Endothelial cell (in vitro differentiated cells): ENCODE results near the gene RNH1. TPM values are rescaled to one million over a fixed set of nuclear protein-coding genes. Genes with fewer than 3 reads are reported as not detected.

Experiments used
- DNase-seq: peaks from one replicate; pipeline ENCODE4 v3.0.0; 2021; ENCODE audit warnings: low spot score
- H3K27ac Mint-ChIP-seq: one replicate; pipeline ENCODE4 v1.8.0; 2021; ENCODE audit warnings: mixed read lengths, inconsistent platforms; ENCODE audit not compliant: unreplicated experiment
- H3K27me3 Mint-ChIP-seq: one replicate; pipeline ENCODE4 v1.8.0; 2021; ENCODE audit warnings: mild to moderate bottlenecking, moderate library complexity, mixed read lengths, inconsistent platforms; ENCODE audit not compliant: unreplicated experiment
- H3K36me3 Mint-ChIP-seq: one replicate; pipeline ENCODE4 v1.8.0; 2021; ENCODE audit warnings: mild to moderate bottlenecking, low read depth, mixed read lengths, inconsistent platforms; ENCODE audit not compliant: unreplicated experiment
- H3K4me1 Mint-ChIP-seq: one replicate; pipeline ENCODE4 v1.8.0; 2021; ENCODE audit warnings: mild to moderate bottlenecking, mixed read lengths, inconsistent platforms; ENCODE audit not compliant: unreplicated experiment
- H3K4me3 Mint-ChIP-seq: one replicate; pipeline ENCODE4 v1.8.0; 2021; ENCODE audit warnings: mild to moderate bottlenecking, mixed read lengths, inconsistent platforms; ENCODE audit not compliant: unreplicated experiment
- H3K9me3 Mint-ChIP-seq: one replicate; pipeline ENCODE4 v1.8.0; 2021; ENCODE audit warnings: mixed read lengths, inconsistent platforms; ENCODE audit not compliant: unreplicated experiment
- total RNA-seq: library from RNA; stranded (reverse); fragmentation: NEBNext Ultra II Directional; extraction: Animal tissue kit (Norgen Biotek cat#: 25700); gene quantifications from one replicate; pipeline ENCODE4 v1.2.1, GENCODE V29; 2021; ENCODE audit not compliant: unreplicated experiment
- TF ChIP-seq, protein P1 (sequence below): fragments of 200-600 bp; sonication (generic); IDR thresholded peaks from one replicate; pipeline ENCODE4 v1.5.0; 2021; ENCODE audit warnings: antibody characterized with exemption; ENCODE audit not compliant: unreplicated experiment

The RNH1 gene
- total RNA-seq, 1 donor from 2014 or later: 61.1 TPM

GRCh38 chr11:533586-534395 is 26.7 kb upstream of the RNH1 start:
- H3K4me3 Mint-ChIP-seq: no peak overlapping the region
- peaks cover 6% of the 10 kb centered on the region for H3K36me3 Mint-ChIP-seq
- H3K9me3 Mint-ChIP-seq: no peaks in the 10 kb centered on the region
- peak overlapping the region; percentile 24 for H3K27ac Mint-ChIP-seq
- peaks cover 14% of the 10 kb centered on the region for H3K27me3 Mint-ChIP-seq
- TF ChIP-seq, protein P1, sequence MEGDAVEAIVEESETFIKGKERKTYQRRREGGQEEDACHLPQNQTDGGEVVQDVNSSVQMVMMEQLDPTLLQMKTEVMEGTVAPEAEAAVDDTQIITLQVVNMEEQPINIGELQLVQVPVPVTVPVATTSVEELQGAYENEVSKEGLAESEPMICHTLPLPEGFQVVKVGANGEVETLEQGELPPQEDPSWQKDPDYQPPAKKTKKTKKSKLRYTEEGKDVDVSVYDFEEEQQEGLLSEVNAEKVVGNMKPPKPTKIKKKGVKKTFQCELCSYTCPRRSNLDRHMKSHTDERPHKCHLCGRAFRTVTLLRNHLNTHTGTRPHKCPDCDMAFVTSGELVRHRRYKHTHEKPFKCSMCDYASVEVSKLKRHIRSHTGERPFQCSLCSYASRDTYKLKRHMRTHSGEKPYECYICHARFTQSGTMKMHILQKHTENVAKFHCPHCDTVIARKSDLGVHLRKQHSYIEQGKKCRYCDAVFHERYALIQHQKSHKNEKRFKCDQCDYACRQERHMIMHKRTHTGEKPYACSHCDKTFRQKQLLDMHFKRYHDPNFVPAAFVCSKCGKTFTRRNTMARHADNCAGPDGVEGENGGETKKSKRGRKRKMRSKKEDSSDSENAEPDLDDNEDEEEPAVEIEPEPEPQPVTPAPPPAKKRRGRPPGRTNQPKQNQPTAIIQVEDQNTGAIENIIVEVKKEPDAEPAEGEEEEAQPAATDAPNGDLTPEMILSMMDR: no peak
- no peak for DNase-seq
- peaks cover 7% of the 10 kb centered on the region for H3K4me1 Mint-ChIP-seq

DNA sequence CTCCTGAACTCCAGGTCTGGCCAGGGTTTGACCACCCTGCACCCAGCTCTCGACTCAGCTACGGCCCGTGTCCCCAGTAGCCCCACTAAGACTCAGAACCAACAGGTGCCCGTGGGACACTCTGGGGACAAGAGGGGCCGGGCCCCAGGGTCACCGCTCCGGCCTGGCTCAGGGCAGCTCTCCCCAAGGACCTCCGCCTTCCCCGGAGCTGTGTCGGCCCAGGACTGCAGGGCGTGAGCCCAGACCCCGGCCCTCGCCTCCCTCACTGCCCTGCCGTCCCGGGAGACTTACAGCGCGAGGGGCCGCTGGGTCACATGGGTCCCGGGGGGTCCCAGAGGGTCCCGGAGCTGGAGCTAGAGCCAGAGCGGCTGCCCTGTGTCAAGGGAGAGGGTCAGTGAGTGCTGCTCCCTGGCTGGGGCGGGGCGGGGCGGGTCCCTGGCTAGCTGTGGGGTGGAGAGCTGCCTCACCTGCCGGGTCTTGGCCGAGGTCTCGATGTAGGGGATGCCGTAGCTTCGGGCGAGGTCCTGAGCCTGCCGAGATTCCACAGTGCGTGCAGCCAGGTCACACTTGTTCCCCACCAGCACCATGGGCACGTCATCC is 26.0 kb upstream of the RNH1 start:
- Mint-ChIP-seq H3K4me1 (peaks cover 7% of the 10 kb centered on the region), H3K36me3 (peaks cover 6% of the 10 kb centered on the region), H3K27ac (peak overlapping the region; percentile 24), H3K4me3 (no peak overlapping the region), H3K27me3 (peaks cover 11% of the 10 kb centered on the region), H3K9me3 (no peaks in the 10 kb centered on the region)
- TF ChIP-seq, protein P1: no peak
- DNase-seq: no peak

DNA sequence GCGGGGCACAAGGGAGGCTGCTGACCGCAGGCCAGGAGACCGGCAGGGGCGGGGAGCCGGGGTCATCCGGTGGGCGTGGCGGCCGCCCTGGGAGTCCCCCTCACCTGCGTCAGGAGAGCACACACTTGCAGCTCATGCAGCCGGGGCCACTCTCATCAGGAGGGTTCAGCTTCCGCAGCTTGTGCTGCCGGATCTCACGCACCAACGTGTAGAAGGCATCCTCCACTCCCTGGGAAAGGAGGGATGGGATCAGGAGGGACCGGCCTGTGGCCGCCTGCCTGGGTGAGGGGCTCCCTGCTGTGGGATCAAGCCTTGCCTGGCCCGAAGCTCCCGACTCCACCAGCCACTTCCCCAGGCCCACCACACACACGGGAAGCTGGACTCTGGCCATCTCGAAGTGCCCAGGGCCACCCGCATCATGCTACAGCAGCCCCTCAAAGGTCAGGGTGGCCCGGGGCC is 25.5 kb upstream of the RNH1 start:
- TF ChIP-seq, protein P1: no peak
- peaks cover 7% of the 10 kb centered on the region for H3K4me1 Mint-ChIP-seq
- no peaks in the 10 kb centered on the region for H3K9me3 Mint-ChIP-seq
- peaks cover 9% of the 10 kb centered on the region for H3K27me3 Mint-ChIP-seq
- no peak overlapping the region for H3K4me3 Mint-ChIP-seq
- H3K36me3 Mint-ChIP-seq: peaks cover 6% of the 10 kb centered on the region
- no peak overlapping the region for H3K27ac Mint-ChIP-seq
- no peak for DNase-seq

- TF ChIP-seq, protein P1: no peak
- no peak for DNase-seq
- peak overlapping the region; percentile 67 for H3K4me3 Mint-ChIP-seq
- H3K4me1 Mint-ChIP-seq: peaks cover 7% of the 10 kb centered on the region
- peaks cover 9% of the 10 kb centered on the region for H3K27me3 Mint-ChIP-seq
- peak overlapping the region; percentile 84 for H3K27ac Mint-ChIP-seq
- H3K9me3 Mint-ChIP-seq: no peaks in the 10 kb centered on the region
- peaks cover 6% of the 10 kb centered on the region for H3K36me3 Mint-ChIP-seq
These were observed 25.0 kb upstream of the RNH1 start for GRCh38 chr11:531919-532526.
